ENCODE data around the gene VARS1.

- TF ChIP-seq CTCF (IDR thresholded peaks at IDR 0.05; ENCODE audit: low read depth, low read length, poor library complexity, severe bottlenecking) (no peak), EZH2phosphoT487 (IDR thresholded peaks at IDR 0.05; ENCODE audit: borderline replicate concordance, low read length) (no peak)
Observed at GRCh38 chr6:31836474-31837368, 41.2 kb upstream of the VARS1 start.

Measured in DOHH2 (cell line).